ENCODE measurements around the gene KRT84. TPM values are rescaled to one million over a fixed set of nuclear protein-coding genes. Genes with fewer than 3 reads are reported as not detected.

Gene KRT84
- total RNA-seq, 1 donor from 2014 or later = not detected

DNA sequence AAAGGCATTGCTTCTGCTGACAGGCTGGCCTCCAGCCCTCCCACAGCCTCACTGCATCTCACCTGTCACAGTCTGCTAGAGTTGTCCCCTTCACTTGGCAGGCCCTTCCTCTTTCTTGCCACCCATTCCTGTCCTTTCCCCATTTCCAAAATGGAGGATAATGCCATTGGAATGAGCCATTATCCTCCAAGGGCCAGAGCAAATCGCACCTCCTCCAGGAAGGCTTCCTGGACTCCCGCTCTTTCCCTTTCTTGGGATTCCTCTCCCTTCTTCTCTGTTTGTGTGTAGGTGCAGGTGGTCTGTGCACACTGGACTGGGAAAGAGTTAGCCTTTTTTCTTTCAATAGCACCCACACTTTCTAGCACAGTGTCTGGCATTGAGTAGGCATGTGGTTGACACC, 16.9 kb upstream of the KRT84 start:
- Histone ChIP-seq H3F3A (ENCODE audit: low read depth) (no peaks in the 10 kb centered on the region), H3K27ac (no peak overlapping the region), H3K4me2 (no peak overlapping the region), H3K9ac (no peak overlapping the region), H3K4me1 (peaks cover 4% of the 10 kb centered on the region), H3K9me3 (ENCODE audit: low read depth) (no peaks in the 10 kb centered on the region), H3K79me2 (ENCODE audit: low read depth) (no peaks in the 10 kb centered on the region), H3K4me3 (no peak overlapping the region), H3K36me3 (no peaks in the 10 kb centered on the region), H3K27me3 (no peaks in the 10 kb centered on the region), H2AFZ (replicated peaks) (no peak overlapping the region), H4K20me1 (ENCODE audit: low read depth) (no peaks in the 10 kb centered on the region)
- no peak for DNase-seq (ENCODE audit: low spot score)
- Mint-ChIP-seq H3K4me3 (no peak overlapping the region), H3K4me1 (peaks cover 5% of the 10 kb centered on the region), H3K27ac (no peak overlapping the region), H3K36me3 (no peaks in the 10 kb centered on the region), H3K27me3 (ENCODE audit: insufficient read depth, low read depth) (peaks cover 3% of the 10 kb centered on the region), H3K9me3 (no peaks in the 10 kb centered on the region)
- TF ChIP-seq, protein P1, sequence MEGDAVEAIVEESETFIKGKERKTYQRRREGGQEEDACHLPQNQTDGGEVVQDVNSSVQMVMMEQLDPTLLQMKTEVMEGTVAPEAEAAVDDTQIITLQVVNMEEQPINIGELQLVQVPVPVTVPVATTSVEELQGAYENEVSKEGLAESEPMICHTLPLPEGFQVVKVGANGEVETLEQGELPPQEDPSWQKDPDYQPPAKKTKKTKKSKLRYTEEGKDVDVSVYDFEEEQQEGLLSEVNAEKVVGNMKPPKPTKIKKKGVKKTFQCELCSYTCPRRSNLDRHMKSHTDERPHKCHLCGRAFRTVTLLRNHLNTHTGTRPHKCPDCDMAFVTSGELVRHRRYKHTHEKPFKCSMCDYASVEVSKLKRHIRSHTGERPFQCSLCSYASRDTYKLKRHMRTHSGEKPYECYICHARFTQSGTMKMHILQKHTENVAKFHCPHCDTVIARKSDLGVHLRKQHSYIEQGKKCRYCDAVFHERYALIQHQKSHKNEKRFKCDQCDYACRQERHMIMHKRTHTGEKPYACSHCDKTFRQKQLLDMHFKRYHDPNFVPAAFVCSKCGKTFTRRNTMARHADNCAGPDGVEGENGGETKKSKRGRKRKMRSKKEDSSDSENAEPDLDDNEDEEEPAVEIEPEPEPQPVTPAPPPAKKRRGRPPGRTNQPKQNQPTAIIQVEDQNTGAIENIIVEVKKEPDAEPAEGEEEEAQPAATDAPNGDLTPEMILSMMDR (IDR thresholded peaks at IDR 0.05) = no peak
- TF ChIP-seq EZH2phosphoT487 (IDR thresholded peaks at IDR 0.05) (no peak), EZH2 (IDR thresholded peaks at IDR 0.05) (no peak)

DNA sequence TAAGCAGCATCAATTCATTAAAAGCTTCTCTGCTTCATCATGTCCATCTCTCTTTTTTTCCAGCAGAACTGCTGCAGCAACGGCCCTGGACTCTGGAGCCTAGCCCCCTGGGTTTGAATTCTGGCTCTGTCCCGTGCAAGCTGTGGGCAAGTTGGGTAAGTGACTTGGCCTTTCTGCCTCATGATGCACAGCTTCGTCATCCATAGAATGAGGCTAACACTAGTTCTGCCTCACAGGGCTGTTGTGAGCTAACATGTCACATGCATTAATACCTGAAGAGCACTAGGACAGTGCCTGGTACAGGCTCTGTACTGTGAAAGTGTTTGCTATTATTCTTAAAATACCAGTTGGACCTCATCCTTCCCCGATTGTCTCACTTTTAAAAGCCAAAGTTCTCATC, 16.5 kb upstream of the KRT84 start:
- Histone ChIP-seq H4K20me1 (ENCODE audit: low read depth) (no peaks in the 10 kb centered on the region), H3K4me1 (peaks cover 4% of the 10 kb centered on the region), H3F3A (ENCODE audit: low read depth) (no peaks in the 10 kb centered on the region), H2AFZ (replicated peaks) (no peak overlapping the region), H3K4me2 (no peak overlapping the region), H3K27me3 (no peaks in the 10 kb centered on the region), H3K9ac (no peak overlapping the region), H3K27ac (no peak overlapping the region), H3K9me3 (ENCODE audit: low read depth) (no peaks in the 10 kb centered on the region), H3K36me3 (no peaks in the 10 kb centered on the region), H3K79me2 (ENCODE audit: low read depth) (no peaks in the 10 kb centered on the region), H3K4me3 (no peak overlapping the region)
- H3K4me1 Mint-ChIP-seq = peaks cover 5% of the 10 kb centered on the region
- no peak for TF ChIP-seq EZH2phosphoT487 (IDR thresholded peaks at IDR 0.05)
- TF ChIP-seq, protein P1 (IDR thresholded peaks at IDR 0.05) = no peak
- no peak for TF ChIP-seq EZH2 (IDR thresholded peaks at IDR 0.05)
- H3K9me3 Mint-ChIP-seq = no peaks in the 10 kb centered on the region
- H3K36me3 Mint-ChIP-seq = no peaks in the 10 kb centered on the region
- H3K27ac Mint-ChIP-seq = no peak overlapping the region
- H3K4me3 Mint-ChIP-seq = no peak overlapping the region
- DNase-seq (ENCODE audit: low spot score) = no peak
- peaks cover 3% of the 10 kb centered on the region for H3K27me3 Mint-ChIP-seq (ENCODE audit: insufficient read depth, low read depth)

DNA sequence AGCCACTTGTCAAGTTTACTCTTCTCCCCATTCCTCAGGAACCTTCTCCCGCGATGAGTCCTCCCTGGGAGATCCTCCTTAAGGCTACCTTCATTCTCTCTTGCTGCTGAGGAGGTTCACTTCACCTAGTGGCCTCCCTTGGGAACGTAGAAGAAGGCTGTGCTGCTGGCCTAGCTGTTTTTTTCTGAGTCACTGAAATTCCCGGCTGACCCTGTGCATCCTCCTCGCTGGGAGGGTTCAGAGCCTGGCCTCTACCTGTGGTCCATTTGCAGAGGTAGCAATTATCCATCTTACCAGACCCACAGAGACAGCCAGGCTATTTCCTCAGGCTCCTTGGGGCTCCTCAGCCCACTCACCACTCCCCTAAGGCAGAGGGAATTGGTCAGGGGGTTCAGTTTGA, 16.1 kb upstream of the KRT84 start:
- Mint-ChIP-seq H3K9me3 (no peaks in the 10 kb centered on the region), H3K27me3 (ENCODE audit: insufficient read depth, low read depth) (peaks cover 3% of the 10 kb centered on the region), H3K27ac (no peak overlapping the region), H3K4me1 (peaks cover 5% of the 10 kb centered on the region), H3K36me3 (no peaks in the 10 kb centered on the region), H3K4me3 (no peak overlapping the region)
- H3K27me3 ChIP-seq = no peaks in the 10 kb centered on the region
- H3K27ac ChIP-seq = no peak overlapping the region
- no peaks in the 10 kb centered on the region for H3K79me2 ChIP-seq (ENCODE audit: low read depth)
- DNase-seq (ENCODE audit: low spot score) = no peak
- H3K9ac ChIP-seq = no peak overlapping the region
- no peaks in the 10 kb centered on the region for H3K36me3 ChIP-seq
- no peaks in the 10 kb centered on the region for H3K9me3 ChIP-seq (ENCODE audit: low read depth)
- no peak for TF ChIP-seq EZH2phosphoT487 (IDR thresholded peaks at IDR 0.05)
- TF ChIP-seq, protein P1 (IDR thresholded peaks at IDR 0.05) = no peak
- no peak for TF ChIP-seq EZH2 (IDR thresholded peaks at IDR 0.05)
- H4K20me1 ChIP-seq (ENCODE audit: low read depth) = no peaks in the 10 kb centered on the region
- no peak overlapping the region for H2AFZ ChIP-seq (replicated peaks)
- H3K4me1 ChIP-seq = peaks cover 4% of the 10 kb centered on the region
- H3K4me3 ChIP-seq = no peak overlapping the region
- H3K4me2 ChIP-seq = no peak overlapping the region
- H3F3A ChIP-seq (ENCODE audit: low read depth) = no peaks in the 10 kb centered on the region

All from neural progenitor cell (in vitro differentiated cells).